Activated CD8-positive, alpha-beta memory T cell treated with anti-CD3 and anti-CD28 coated beads, Interleukin-2, amount 50 U/mL, for 1 hour (primary cell): ENCODE measurements around the gene MAN2B1.
"Not testable (repeated sequence)": the region's sequence is repeated elsewhere in the genome, so short reads cannot be mapped to it uniquely, and the experiment has no call there.

ENCODE experiments used
- DNase-seq: peaks from one replicate; pipeline ENCODE4 v3.0.0-alpha.2; 2020; ENCODE audit errors: extremely low read depth

MAN2B1 gene

DNA sequence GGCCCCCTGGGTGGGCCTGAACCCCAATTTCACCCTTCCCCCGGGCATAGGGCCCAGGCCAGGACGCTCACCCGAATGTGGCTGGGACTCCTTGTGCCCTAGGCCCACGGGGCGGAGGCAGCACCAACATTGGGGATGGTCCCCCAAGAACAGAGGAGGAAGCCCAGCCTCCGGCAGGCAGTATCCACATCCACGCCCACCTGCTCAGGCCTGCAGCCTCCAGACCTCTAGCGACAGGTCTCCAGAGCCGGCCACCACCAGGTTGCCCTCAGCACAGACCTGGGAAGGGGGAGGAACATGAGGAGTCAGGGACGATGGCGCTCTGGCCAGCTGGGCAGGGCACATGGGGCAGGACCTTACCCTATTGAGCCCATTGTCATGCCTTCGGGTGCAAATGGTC, 22.5 kb upstream of the MAN2B1 start:
- no peak for DNase-seq

DNA sequence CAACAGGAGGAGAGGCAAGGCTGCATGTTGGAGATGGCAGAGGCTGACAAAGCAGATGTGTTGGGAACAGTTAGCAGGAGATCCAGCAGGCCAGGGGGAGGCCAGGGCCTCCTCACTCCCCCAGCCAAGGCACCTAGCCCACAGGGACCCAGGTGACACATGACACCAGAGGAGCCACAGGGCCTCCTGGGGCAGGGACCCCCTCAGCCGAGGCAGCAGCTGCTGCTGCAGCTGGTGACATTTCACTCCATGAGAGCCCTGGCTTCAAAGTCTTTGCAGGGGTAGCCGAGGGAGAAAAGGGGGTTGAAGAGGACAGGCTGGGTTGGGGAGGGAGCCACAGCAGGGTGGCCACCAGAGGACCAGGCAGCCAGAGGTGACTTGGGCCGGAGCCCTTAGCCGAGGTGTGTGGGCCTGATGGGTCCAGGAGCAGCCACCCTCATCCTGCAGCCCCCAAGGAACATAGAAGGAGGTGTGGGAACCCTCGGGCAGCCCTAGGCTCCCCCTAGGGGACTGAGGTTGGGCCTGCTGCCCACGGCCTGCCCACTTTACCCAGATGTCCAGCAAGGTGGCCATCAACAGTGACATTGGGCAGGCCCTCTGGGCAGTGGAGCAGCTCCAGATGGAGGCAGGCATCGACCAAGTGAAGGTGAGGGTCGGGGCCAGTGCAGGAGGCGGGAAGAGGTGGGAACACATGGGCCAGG, 21.1 kb upstream of the MAN2B1 start, which contains the start of gene GNG14:
Gene GNG14, plus strand, starts transcription at position 503 of the 701 bp plus-strand sequence. Its CDS starts 51 bp downstream, at position 554.
- no peak for DNase-seq

DNA sequence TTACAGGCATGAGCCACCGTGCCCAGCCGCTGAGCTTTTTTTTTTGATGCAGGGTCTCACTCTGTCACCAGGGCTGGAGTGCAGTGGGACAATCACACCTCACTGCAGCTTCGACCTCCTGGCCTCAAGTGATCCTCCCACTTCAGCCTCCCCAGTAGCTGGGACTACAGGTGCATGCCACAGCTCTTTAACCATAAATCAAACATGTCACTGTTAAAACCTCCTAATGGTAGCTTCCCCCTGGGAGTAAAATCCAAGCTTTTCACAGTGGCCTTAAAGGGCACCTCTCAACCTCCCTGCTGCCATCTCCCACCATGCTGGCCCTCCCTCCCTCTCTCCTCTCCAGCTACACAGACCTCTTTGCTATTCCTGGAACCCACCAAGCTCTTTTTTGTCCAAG, 19.3 kb upstream of the MAN2B1 start:
- no peak for DNase-seq

DNA sequence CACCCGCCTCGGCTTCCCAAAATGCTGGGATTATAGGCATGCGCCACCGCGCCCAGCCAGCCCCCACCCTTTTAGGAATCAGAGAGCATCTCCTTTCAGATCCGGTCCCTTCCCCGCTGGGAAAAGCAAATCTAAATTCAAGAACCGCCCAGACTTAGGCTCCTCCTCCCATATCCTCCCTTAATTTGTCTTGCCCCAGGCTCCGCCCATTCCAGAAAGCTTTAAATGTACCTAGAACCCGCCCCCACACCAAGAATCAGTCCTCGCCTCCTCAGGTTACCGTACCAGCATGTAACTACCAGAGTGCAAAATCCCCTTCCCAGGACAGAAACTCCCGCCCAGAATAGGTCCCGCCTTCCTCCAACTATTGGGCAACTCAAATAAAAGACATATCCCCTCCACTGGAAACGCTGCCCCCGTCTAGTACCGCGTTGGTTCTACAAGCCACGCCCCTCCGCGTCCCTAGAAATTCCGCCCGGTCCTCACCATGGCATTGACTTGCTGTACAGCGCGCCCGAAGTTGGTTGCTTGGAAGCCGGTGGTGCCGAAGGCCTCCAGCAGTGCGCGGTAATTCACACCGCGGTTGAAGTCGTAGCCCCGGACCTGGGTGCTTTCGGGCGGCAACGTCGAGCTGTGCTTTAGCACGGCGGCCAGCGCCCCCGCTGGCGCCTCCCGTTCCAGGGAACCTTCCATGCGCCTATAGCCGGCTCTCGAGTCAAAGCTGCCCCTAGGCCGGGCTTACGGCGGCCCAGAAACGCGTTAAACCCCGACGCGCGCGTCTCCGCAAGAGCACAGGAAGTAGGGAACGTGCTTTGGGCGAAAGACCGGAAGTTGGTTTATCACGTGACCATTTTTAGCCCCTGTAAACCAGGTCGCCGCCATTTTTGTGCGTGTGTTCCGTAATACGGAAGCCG, 14.8 kb upstream of the MAN2B1 start, which contains the start of gene DHPS:
Gene DHPS, minus strand, starts transcription at position 807 of the 914 bp plus-strand sequence. Its CDS starts 114 bp downstream, at position 693.
- DNase-seq = peak; percentile 83

DNA sequence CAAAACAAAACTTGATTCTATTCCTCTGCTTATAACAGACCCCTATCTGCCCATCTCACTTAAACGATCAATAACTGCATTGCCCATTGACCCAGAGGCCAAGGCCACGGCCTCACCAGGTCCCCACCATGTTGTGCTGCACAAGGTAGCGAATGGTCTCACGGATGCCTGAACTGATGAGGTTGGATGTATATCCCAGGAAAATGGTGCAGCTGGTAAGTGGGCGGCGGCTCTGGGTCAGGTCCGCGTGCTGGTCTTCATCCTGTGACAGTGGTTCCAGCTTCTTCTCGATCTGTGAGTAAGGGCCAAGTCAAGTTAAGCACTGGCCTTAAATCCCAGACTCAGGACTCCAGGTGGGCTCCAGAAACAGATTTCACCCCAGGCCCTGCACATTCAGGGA, 13.5 kb upstream of the MAN2B1 start:
- no peak for DNase-seq

DNA sequence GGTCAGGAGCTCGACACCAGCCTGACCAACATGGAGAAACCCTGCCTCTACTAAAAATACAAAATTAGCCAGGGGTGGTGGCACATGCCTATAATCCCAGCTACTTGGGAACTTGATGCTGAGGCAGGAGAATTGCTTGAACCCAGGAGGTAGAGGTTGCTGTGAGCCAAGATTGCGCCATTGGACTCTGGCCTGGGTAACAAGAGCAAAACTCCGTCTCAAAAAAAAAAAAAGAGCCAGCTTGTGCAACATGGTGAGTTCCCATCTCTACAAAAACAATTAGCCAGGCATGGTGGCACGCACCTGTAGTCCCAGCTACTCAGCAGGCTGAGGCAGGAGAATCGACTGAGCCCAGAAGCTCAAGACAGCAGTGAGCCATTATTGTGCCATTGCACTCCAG, 11.5 kb upstream of the MAN2B1 start:
- not testable (repeated sequence) for DNase-seq

DNA sequence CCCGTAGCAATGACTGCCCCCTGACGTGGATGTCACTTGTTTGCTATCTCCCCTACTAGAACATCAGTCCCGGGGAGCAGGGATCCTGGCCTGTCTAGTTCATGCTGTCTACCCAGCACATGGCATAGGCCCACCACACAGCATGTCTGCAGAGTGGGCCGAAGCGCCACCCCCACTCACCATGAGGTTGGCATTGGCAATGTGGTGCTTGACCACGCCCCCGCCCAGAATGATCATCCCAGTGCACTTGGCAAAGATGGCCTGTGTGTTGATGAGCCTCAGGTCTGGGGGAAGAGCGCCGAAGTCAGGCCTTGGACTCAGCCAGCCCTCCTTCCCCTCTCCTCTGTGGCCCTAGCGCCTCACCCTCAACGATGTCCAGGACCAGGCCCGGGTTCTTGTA, 10.4 kb upstream of the MAN2B1 start:
- no peak for DNase-seq

DNA sequence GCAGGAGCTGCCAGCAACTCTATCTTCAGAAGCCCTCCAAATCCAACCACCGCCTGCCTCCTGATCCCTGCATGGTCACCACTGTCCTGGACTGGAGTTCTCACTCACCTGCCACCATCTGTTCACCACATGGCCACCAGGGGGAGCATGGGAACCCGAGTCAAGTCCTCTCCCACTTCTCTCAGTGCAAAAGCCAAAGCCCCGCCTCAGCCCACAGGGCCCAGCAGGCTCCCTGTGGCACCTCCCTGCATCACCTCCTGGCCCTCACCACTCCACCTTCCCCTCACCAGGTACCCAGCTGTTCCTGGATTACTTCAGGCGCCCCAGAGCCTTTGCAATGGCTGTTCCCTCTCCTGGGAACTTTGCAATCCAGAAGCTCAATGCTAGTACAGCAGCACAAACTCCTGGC, 9.8 kb upstream of the MAN2B1 start:
- DNase-seq = peak; percentile 54

DNA sequence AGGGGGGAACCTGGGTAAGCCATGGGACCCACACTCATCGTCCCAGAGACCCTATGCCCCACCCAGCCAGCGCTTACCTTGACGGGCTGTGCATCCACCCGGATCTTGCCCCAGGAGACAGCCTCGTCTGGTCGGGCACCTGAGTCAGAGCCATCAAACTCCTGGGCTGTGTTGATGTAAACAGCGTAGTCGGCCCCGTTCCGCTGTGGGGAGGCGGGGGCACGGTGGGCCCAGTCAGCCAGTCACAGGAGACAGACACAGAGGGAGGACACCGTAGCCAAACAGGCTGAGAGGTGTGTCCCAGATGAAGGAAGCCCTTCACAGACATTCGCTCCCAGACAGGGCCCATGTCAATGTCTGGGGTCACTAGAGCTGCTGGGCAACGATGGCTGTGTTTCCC, 9.4 kb upstream of the MAN2B1 start:
- no peak for DNase-seq

DNA sequence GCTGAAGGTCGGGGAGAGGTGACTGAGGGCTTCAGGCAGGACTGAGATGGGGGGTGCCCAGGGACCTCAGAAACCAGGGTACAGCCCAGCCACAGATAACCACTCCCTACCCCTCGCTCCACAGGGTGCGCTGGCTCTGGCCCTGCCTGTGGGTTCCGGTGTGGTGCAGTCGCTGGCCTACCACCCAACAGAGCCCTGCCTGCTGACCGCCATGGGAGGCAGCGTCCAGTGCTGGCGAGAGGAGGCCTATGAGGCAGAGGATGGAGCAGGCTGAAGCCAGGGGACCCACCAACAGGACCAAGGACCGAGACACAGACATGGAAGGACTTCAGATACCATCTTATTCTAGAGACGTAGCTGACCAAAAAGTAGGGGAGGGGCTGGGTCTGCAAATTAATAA, 8.9 kb upstream of the MAN2B1 start:
- DNase-seq = no peak

DNA sequence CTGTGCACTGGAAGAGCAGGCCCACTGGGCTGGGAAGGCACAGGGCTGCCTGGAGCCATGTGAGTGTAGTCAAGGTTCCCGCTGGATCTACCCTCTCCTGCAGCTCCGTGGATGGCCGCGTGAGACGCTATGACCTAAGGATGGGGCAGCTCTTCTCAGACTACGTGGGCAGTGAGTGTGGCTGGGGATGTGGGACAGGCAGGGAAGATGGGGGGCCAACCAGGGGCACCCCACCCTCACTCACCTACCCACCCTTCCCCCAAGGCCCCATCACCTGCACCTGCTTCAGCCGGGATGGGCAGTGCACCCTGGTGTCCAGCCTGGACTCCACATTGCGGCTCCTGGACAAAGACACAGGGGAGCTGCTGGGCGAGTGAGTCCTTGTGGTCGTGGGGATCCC, 6.2 kb upstream of the MAN2B1 start:
- no peak for DNase-seq

DNA sequence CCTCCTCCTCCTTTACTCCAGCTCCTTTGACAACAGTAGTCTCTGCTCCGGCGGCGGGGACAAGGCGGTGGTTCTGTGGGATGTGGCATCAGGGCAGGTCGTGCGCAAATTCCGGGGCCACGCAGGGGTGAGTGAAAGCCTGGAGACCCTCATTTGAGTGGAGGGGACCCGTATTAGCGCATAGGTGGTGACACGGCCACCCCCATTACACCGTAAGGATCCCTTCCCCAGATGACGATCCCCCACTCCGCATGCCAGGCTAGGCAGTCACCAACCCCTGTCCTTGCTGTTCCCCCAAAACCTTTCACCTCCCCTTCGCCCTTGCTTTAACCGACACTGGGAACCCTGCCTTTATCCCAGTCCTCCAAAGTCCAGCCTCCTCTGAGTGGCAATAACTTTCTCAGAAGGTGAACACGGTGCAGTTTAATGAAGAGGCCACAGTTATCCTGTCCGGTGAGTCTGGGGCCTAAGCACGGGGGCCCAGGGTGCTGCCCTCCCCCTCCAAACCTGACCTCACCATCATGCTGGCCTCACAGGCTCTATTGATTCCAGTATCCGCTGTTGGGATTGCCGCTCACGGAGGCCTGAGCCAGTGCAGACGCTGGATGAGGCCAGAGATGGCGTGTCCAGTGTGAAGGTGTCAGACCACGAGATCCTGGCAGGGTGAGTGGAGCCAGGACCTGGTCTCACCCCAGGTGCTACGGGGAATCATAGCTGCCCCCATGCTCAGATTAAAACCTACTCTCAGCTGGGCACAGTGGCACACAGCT, 3.8 kb upstream of the MAN2B1 start:
- no peak for DNase-seq

DNA sequence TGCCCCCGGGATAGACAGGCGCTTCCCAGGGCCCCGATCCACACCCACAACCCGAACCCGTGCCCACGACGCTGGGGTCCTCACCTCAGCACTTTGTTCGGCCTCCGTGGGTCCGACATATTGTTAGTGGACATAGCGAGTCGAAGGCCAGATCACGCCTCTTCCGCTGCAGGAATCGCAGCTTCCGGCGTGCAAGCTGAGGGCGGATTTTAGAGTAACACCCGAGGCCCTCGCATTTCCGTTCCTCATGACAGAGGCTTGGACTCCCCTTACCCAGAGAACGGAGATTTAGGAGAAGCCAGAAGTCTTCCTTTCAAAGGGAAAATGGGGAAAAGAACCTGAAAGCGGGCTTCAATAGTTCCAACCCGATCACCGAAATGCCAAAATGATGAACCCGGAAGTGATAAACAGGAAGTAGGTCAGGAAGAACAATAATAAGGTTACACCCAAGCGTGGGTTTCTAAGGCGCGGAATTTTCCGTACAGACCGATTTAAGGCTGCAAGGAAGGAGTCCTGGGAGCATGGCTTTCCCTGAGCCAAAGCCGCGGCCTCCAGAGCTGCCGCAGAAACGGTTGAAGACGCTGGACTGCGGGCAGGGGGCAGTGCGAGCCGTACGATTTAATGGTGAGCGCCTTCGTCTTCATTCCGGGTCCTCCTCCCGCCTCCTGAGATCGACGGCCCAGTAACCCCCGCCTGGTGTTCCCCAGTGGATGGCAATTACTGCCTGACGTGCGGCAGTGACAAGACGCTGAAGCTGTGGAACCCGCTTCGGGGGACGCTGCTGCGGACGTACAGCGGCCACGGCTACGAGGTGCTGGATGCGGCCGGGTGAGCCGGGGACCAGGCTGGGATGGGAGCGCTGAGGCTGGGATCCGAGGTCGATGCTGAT, 3.0 kb upstream of the MAN2B1 start:
- DNase-seq = peak; percentile 49

DNA sequence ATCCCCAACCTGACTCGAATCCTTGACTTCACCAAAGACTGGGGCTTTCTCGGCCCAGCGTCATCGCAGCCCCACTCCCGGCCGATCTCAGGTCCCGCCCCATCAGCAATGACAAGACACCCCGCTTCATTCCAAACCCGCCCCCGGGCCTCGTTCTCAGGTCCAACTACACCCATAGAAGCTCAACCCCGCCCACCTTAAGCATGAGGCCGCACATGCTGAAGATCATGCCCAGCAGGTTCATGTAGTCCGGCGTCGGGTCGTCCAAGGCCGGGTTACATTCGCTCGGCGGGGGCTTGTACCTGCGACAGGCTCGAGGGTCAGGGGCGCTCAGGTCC, 2.4 kb upstream of the MAN2B1 start:
- peak; percentile 59 for DNase-seq

DNA sequence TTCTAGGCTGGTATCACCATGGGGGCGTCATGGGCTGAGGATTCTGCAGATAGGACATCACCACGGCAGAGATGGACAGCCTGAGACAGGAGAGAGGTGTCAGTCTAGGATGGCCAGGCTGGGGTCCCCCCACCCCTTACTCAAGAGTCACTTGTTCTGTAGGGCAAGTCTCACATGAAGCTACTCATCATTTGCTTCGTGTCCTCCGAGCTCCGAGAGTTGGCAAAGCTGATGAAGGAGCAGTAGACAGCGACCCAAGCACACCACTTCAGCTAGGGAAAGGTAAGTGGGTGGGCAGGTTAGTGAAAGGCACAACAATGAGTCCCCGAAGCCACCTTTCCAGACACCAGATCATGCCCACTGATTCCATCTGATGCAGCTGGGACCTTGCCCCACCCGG, 1.8 kb upstream of the MAN2B1 start:
- DNase-seq = no peak

DNA sequence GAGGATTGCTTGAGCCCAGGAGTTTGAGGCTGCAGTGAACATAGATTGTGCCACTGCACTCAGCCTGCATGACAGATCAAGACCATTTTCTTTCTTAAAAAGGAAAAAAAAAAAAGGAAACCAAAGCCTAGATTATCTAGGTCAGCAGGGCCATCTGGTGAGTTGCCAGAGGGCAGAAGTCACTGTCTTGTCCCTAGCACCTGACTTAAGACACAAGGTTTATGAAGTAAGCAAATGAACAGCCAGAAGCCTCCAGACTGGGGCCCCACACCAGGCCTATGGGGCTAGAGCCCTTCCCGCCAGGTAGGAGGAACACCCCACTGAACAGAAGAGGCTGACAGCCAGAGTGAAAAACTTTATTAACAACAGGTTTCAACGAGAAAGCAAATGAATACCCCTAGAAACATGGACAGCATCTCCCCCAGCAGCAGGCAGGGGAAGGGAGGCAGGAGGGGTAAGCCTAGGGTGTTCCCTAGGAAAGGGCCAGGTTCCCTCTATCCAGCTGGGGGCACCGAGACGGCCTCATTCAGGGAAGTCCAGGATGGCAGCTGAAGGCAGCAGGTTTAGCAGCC, 1.3 kb upstream of the MAN2B1 start:
- DNase-seq = no peak

DNA sequence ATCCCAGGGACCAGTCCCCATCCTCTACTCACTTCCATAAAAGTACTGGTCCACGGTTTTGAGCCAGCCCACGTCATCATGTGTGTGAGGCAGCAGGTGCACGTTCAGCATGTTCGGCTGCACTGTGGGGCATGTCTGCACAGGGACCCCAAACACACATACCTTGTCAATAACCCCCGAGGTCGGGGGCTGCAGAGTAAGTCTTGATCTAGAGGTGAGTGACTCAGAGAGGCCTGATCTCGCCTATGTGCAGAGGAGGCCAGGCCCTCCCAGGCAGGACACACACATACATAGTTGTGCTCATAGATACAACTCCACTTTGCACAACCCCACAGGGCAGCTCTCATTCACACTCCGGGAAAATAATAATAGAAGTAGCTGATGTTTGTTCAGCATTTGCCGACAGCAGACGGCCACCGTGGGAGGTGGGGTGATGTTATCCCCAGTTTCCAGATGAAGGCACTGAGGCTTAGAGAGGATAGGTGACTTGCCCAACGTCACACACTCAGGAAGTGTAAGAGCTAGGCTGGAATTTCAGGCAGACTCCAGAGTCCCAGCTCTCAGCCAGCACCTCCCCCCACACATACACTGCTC, 774 bp downstream of the MAN2B1 start:
- no peak for DNase-seq

DNA sequence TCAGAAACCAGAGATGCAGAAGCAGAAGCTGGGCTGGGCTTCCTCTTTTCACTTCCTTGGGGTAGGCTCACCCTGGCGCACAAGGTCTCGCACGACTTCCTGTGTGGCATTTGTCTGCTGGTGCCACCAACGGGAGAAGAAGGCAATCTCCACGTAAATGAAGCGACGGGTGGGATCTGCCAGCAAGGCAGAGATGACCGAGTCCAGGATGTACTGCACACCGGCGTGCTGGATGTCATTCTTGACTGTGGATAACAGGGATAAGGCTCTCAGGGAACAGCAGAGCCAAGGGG, 1.3 kb downstream of the MAN2B1 start:
- DNase-seq = peak; percentile 24

DNA sequence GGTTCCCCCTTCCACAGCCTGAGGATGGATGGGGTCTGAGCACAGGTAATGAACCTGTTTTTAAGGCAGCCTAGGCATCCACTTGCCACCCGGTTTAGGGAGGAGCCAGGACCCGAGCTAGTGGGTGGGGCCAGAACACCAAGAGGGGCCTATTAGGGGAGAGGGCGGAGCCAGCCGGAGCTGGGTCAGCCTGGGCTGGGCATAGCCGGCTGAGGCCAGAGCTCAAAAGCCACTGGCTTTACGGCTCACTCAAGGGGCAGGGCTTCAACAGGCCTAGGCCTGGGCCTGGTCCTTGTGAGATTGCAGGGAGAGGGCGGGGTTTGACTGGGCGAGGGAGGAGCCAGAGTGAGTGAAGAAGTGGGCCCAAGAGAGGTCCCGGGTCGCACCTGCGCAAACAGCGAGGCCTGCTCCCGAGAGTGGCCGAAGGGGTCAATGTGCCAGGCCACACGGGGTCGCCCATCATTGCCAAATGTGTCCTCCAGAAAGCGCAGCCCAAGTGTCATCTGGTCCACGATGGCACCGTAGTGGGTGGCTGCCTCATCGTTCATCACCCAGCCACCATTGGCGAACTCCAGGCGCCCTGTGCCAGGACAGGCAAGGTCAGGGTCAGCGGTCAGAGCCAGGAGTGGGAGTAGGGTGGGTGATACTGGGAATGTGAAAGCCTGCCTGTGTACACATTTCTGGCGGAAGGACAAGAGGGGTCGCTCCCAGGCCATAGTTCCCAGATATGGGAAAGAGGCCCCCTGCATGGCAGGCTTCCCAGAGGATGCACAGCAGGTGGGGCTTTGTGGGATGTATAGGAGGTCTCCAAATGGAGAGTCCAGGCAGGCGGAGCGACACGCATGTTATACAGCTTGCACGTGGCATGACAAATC, 1.9 kb downstream of the MAN2B1 start:
- no peak for DNase-seq

DNA sequence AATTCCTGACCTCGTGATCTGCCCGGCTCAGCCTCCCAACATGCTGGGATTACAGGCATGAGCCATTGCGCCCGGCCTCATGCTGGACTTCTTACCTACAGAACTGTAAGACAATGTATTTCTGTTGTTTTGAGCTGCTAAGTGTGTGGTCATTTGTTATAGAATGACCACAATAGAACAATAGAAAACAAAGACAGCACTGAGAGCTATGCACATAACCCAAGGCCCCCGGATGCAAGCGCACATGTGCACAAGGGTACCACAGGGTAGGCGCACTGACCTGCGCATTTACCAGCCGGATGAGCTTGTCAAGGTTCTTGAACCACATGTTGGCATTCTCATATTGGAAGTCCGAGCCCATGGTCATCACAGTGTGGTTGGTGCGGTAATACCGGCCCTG, 5.6 kb downstream of the MAN2B1 start:
- DNase-seq = no peak
